ENCODE data around the gene ARHGAP6.
A peak's percentile ranks its signal among the peaks of the same experiment; 100 is the strongest.
"Not testable (repeated sequence)": the region's sequence is repeated elsewhere in the genome, so short reads cannot be mapped to it uniquely, and the experiment has no call there.

The ARHGAP6 gene

DNA sequence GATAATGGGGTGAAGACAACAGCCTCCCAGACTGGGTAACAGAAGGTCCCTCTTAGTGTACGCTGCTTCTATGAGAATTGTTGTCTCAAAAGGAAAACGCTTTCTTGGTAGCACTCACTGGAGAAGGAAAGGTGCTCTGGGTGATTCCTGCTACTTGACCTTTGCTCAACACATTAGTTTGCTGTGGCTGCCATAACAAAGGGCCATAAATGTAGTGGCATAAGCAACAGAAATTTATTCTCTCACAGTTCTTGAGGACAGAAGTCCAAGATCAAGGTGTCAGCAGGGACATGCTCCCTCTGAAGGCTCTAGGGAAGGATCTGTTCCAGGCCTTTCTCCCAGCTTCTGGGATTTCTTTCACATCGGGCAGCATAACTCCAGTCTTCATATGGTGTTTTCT, 535.6 kb downstream of the ARHGAP6 start:
- DNase-seq = no peak

DNA sequence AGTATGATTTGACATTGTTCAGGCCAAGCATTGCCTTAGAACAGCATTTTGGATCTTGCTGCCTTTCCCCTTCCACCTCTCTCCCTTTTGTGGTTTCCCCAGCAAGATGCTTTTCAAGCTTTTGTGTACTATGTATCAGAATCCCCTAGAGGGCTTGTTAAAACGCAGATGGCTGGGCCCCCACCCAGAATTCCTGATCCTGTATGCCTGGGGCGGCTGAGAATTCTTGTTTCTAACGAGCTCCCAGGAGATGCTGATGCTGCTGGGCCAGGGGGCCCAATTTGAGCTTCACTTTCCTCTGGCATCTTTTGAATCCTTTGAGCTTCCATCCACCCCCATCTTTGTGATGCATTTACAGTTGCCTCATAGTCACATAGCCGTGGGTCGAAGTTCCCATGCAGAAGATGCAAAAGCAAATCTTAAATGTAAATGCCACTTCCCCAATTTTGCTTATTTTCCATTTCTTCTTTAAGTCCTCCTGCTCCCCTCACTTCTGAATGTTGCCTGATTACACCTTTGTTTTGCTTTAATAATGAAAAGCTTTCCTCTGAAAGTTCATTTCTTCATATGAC, 536.1 kb downstream of the ARHGAP6 start:
- no peak for DNase-seq

DNA sequence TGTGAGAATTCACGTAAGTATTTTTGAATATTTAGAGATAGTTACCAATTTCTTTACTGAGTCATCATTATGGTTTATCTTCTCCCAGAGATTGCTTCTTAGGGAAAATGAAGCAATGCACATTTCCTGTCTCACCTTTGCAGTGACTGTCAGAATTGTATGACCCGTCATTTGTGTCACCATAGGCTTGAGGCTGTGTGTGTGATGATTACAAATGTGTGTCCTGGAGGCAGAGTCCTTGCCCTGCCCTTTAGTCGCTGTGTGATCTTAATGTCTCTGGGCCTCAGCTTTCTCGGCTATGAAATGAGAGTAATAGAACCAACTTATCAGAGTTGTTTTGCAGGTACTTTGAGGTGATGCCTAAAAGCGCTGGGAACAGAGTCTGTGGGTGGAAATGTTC, 540.7 kb downstream of the ARHGAP6 start:
- DNase-seq = no peak

DNA sequence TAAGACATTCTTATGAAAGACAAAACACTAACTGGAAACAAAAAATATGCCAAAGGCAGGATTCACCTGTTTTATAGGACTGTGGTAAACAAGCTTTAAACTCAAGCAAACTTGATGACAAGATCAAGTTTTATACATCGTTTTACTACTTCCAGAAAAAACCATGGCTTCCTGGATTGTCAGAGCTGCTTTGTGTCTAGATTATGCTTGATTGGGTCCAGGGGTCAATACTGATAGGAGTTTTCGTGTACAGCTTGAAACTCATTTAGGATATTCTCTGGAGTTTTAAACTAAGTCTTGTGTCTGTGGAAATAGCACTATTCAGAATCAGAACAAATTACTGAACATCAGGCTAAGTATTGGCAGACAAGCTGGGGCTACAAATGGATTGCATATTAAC, 541.6 kb downstream of the ARHGAP6 start:
- no peak for DNase-seq

DNA sequence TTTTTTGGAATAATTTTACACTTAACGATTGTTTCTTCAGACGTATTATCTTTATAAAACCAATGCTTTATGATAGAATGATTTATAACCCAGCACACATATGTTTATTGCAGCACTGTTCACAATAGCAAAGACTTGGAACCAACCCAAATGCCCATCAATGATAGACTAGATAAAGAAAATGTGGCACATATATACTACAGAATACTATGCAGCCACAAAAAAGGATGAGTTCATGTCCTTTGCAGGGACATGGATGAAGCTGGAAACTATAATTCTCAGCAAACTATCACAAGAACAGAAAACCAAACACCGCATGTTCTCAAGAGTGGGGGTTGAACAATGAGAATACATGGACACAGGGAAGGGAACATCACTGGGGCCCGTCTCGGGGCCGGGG, 542.6 kb downstream of the ARHGAP6 start:
- DNase-seq = not testable (repeated sequence)

DNA sequence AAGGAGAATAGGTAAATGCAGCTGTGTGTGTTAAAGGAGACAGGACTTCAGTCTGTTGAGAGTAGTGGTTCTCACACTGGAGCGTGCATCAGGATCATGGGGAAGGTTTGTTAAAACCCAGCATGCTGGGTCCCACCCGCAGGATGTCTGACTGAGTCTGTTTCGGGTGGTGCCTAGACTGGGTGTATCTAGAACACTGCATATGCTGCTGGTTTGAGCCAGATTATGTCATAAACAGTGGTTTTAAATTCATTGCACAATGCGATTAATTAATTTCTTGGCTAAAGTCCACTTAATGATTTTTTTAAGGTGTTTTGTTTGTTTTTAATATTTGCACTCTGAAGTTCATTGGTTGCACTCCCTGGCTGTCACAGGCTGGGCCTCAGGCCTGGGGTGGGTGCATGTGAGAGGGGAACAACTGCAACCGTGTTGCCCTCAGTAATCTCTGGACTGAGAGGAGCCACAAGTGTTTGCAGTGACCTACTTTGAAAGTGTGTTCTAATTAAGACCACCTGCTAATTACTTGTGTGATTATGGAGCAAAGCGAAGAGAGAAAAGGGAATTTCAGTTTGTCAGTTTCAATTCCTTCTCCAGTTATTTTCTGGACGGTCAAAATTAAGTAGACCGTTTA, 546.3 kb downstream of the ARHGAP6 start:
- DNase-seq = no peak

DNA sequence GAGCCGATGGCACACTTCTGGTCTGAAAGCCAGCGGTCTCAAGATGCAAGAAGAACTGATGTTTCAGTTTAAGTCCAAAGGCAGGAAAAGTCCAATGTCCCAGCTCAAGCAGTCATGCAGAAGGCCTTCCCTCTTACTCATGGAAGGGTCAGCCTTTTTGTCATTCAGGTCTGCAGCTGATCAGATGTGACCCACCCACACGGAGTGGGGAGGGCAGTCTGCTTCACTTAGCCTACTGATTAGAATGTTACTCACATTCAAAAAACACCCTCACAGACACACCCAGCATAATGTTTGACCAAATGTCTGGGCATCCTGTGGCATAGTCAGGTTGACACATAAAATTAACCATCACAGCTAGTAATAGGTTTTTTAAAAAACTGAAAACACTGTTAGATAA, 548.0 kb downstream of the ARHGAP6 start:
- no peak for DNase-seq

DNA sequence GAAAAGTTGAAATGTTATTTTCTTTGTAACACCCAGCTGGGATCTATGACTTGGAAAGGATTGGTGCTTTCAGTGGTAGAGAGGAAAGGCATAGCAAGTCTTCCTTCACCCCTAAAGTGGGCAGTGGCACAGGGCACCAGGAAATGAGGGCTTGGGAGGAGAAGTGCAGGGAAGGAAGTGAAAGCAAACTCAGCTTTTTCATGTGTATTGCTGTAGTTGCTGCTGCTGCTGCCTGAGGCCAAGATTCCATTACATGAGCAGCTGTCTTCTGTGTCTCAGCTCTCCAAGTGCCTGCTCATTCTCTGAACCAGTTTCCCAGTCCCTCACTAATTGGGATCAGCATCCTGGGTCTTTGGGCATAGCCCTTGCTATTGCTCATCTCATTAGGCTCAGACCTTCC, 552.0 kb downstream of the ARHGAP6 start:
- DNase-seq = no peak

DNA sequence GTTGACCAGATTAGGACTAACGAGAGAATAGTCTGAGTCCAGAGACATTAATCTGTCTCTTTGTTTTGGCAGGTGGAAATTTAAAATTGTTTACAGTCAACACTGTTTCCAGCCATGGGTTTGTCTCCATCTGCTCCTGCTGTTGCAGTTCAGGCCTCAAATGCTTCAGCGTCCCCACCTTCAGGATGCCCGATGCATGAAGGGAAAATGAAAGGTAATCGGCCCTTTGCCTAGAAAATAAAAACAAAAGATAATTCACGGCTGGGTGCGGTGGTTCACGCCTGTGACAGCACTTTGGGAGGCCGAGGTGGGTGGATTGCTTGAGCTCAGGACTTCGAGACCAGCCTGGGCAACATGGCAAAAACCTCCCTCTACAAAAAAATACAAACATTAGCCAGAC, 553.8 kb downstream of the ARHGAP6 start:
- no peak for DNase-seq

DNA sequence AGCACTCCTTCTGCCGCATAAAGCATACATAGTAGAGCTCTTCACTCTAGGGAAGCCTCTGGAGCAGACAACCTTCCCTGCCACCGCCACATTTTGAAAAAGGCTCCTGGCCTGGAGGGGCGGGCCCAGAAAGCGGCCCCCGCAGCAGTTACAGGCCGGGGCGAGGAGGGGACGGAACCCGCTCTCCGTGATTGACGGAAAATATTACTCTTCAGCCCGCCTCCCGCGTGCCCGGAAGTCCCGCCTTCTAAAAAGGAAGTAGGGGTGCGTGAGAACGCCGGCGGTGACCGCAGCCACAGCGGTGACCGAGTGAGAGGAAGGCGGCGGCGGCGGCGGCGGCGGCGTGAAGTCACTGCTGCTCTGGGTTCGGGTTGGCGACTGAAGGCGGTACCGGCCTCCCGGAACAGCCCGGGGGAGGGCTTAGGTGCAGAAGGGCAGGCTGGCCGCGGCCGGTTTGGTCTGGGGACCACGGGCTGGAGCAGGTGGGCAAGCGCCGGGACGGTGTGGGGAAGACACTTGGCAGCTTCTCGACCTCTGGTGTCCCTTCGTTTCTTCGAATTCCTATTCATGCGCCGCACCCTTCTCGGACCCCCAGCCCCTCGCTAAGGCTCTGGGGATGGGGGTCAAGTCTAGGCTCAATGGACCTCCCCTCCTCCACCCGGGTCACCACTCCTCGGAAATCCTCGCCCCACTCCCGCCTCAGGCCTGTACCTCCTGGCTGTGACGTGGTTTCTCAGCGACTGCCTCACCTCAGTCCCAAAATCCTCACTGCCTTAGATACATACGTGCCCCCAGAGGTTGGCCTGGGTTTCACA, 554.5 kb downstream of the ARHGAP6 start, which contains the start of gene HCCS:
Gene HCCS (plus strand): TSS at position 296 of the 815 bp plus-strand sequence. CDS start 729 bp downstream, outside the sequence.
- DNase-seq = peak; percentile 78

DNA sequence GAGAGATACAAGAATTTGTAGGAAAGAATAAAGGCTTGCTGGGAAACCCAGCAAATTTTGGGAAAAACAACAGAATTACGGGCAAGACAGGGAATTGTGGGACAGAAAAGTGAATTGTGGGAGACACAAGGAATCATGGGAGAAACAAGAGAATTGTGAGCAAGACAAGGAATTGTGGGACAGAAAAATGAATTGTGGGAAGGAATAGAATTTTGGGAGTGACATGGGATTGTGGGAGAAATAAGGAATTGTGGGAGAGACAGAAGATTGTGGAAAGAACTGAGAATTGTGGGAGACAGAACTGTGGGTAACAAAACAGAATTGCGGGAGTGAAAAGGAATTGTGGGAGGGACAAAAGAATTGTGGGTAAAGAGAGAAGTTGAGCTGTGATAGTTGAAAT, 555.8 kb downstream of the ARHGAP6 start:
- DNase-seq = no peak

DNA sequence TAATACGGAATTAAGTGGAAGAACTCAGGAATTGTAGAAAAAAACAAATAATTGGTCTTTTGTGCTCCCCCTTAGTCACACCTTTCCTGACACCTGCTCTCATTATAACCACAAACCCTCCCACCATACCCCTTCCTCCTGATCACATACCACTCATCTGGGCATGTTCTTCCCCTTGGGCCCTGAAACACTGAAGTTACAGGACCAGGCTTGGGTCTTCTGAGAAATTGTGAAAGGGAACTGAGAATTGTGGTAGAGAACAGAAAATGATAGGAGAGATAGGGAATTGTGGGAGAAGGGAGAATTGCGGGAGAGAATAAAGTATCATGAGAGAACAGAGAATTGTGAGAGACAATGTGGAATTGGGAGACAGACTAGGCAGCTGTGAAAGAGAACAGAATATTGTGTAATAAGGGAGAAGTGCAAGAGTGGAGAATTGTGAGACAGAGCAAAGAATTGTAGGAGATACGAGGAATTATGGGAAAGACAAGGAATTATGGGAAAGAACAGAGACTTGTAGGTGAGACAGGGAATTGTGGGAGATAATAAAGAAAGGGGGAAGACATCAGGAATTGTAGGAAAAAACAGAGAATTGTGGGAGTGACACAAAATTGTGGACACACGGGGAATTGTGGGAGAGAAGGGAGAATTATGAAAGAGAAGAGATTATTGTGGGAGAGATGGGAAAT, 557.3 kb downstream of the ARHGAP6 start:
- no peak for DNase-seq

DNA sequence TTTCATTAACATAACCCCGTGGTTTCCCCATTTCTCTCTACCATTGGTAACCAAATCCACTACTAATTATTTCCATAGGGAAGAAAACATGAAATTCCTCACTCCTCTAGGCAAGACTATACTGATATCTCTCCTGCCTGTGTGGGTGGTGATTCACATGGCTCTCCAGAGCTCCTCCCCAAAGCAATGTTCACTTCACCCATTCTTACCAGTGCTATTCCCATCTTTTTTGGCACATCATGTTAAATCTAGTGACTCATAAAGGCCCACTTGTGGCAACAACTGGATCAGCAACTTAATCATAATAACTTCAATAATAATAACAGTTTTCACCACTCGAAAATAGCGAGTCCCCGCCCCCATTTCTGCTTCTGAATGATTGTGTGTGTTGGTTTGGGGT, 560.6 kb downstream of the ARHGAP6 start:
- DNase-seq = no peak

DNA sequence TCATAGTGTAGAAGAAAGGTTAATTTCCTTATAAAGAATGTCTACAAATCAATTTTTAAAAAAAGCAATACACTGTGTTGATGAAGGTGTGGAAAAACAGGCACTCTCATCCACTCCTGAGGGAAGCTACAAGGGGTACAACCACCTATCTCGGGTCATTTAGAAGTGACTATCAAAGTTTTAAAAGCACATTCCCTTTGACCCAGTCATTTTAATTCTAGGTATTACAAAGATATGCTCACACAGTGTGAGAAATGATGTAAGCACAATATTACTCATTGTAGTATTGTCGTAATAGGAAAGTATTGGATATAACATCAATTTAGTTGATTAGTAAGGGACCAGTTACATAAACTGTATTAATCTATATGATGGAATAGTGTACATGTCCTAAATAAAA, 562.0 kb downstream of the ARHGAP6 start:
- DNase-seq = no peak

DNA sequence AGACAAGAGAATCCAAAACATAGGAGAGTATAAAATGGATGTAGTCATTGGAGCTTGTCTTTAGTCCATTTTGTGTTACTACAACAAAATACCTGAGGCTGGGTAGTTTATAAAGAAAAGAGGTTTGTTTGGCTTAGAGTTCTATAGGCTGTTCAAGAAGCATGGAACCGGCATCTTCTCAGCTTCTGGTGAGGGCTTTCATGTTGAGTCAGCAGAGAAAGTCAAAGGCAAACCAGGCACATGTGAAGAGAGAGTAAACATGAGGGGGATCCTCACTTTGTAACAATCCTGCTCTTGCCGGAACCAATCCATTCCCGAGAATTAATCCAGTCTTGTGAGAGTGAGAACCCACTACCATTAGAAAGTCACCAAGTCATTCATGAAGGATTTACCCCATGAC, 562.7 kb downstream of the ARHGAP6 start:
- no peak for DNase-seq

DNA sequence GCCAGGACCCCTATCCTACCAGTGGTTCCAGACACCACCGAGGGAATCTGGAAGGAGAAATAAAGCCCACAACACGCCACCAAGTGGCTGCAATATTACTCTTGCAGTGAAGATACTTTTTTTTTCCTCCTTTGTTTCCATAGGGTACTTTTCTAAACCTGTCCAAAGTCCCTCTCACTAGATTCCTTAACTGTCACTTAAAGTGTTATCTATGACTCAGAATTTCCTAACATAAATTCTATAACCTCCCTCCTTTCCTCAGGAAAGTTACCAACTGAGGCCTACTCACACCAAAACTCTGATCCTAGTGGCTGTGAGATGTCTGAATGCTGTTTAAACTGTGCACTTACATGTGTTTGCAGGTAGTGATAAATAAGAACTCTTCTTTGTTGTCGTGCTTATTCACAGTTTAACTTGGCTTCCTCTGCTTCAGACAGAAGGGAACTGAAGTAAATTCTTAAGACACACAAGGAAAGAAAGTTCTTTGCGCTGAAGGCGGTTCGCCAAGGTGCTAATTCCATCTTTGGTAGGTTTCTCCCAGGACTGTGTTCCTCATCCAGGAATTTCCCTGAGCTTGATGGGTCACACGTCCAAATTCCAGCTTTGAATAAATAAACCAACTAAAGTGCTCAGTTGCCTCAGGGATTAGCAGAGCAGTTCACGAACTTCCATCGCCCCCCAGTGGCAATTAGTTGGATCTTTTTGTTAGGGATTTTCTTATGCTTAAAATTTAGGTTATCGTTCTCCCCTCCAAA, 565.3 kb downstream of the ARHGAP6 start:
- DNase-seq = peak; percentile 53

DNA sequence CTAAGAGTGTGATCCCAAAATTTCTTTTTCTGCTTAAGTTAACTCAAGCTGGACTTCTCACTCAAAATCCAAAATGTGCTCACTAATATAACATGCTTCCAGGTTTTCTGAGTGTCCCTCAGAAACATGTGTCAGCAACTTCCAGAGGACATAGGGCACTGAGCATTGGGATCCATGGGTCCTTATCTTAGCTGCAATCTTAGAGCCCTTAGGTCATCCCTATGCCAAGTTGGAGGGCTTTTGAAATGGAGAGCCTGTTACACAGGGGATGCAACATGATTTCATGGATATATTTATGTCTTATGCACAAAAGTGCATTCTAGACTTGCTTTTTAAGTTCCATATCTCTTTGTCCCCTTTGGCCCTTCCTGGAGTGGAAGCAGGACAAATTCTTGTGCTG, 566.3 kb downstream of the ARHGAP6 start:
- DNase-seq = no peak

DNA sequence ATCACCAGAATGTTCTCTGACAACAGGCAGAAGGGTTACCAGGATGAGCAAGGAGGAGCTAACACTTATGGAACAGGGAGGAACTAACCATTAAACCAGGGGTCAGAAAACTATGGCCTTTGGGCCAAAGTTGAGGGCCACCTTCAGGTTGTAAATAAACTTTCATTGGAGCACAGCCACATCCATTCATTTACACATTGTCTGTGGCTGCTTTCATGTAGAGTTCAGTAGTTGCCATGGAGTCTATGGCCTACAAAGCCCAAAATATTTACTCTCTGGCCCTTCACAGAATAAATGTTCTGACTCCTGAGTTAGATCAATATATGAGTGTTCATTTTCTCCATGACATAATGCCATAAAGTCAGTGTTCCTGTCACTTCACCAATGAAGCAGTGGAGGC, 567.8 kb downstream of the ARHGAP6 start:
- DNase-seq = peak; percentile 57

DNA sequence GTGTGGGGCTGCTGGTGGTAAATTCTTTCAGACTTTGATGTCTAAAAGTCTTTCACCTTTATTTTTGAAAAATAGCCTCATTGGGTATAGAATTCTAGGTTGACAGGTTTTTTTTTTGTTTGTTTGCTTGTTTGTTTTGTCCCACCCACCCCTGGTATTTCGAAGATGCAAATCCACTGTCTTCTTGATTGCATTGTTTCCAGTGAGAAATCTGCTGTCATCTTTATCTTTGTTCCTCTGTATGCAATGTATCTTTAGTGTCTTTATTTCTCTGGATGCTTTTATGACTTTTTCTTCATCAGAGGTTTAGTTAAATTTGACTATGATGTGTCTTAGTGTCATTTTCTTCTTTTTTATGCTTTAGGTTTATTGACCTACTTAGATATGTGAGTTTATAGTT, 575.9 kb downstream of the ARHGAP6 start:
- DNase-seq = no peak
